Activated T-helper 2 cell treated with anti-CD3 and anti-CD28 coated beads, Interferon-gamma antibody, Interleukin-2, Interleukin-4, amounts not matched to agents 10 μg/mL and 5 μg/mL and 100 μg/mL, durations not matched to agents 14 hours and 24 hours and 36 hours (primary cell): ENCODE results near the gene SUPT20H. TPM values are rescaled to one million over a fixed set of nuclear protein-coding genes. Genes with fewer than 3 reads are reported as not detected.

ENCODE experiments used
- DNase-seq: peaks from one replicate; pipeline ENCODE4 v3.0.0; 2021; ENCODE audit warnings: low spot score
- H3K27ac Mint-ChIP-seq: one replicate; pipeline ENCODE4 v1.8.0; 2021; ENCODE audit warnings: mixed read lengths
- H3K27me3 Mint-ChIP-seq: one replicate; pipeline ENCODE4 v1.8.0; 2021; ENCODE audit warnings: low read depth, mixed read lengths
- H3K36me3 Mint-ChIP-seq: one replicate; pipeline ENCODE4 v1.8.0; 2021; ENCODE audit warnings: low read depth, mixed read lengths
- H3K4me1 Mint-ChIP-seq: one replicate; pipeline ENCODE4 v1.8.0; 2021; ENCODE audit warnings: low read depth, mixed read lengths
- H3K4me3 Mint-ChIP-seq: one replicate; pipeline ENCODE4 v1.8.0; 2021; ENCODE audit warnings: low read depth, mild to moderate bottlenecking, moderate library complexity, mixed read lengths
- H3K9me3 Mint-ChIP-seq: one replicate; pipeline ENCODE4 v1.8.0; 2021; ENCODE audit warnings: mixed read lengths
- intact Hi-C: fragments of 100-400 bp; cut with micrococcal nuclease; formaldehyde crosslinking; loops from one replicate; pipeline ENCODE4 v1.15.1; 2023
- total RNA-seq: library from RNA; stranded (reverse); gene quantifications from 2 replicates; pipeline ENCODE4 v1.2.3, GENCODE V29; 2022

The SUPT20H gene
- total RNA-seq, 1 donor from 2014 or later: 75.8 TPM

DNA sequence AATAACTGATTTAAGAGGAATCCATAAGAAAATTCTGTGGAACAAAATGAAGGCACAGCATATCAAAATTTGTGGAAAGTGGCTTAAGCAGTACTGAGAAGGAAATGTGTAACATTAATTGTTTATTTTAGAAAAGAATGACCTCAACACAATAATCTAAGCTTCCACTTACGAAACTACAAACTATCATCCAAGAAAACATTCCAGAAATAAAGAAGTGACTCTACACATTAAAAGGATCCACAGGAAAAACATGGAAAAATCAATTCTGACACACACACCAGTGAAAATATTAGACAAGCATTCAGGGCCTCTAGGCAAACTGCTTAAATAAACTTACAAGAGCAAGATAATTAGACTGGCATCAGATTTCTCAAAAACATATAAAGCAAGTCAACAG lies 44.9 kb downstream of the SUPT20H start:
- peaks cover 6% of the 10 kb centered on the region for H3K4me1 Mint-ChIP-seq
- H3K27me3 Mint-ChIP-seq: no peaks in the 10 kb centered on the region
- no peak for DNase-seq
- H3K27ac Mint-ChIP-seq: no peak overlapping the region
- intact Hi-C loops: no loop called here
- no peak overlapping the region for H3K4me3 Mint-ChIP-seq
- peaks cover 75% of the 10 kb centered on the region for H3K36me3 Mint-ChIP-seq
- H3K9me3 Mint-ChIP-seq: no peaks in the 10 kb centered on the region

DNA sequence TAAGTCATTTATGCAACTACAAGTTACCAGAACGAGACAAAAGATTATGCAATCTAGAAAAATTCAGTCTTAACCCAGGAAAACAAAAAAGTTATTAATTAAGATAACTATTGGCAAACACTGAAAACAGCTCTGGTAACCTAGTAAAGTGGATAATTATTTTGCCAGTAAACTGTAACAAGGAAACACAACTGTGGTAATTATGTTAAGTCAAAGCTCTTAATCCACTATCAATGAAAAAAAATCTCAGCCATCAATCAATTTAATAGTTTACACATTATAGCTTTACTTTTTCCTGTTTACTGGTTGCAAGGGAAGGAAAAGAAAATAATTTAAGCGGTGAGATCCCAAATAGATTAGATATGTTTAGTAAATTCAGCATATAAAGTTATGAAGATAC lies 47.7 kb downstream of the SUPT20H start:
- DNase-seq: no peak
- intact Hi-C loops: no loop called here
- H3K4me1 Mint-ChIP-seq: peaks cover 12% of the 10 kb centered on the region
- H3K27me3 Mint-ChIP-seq: no peaks in the 10 kb centered on the region
- no peak overlapping the region for H3K27ac Mint-ChIP-seq
- H3K36me3 Mint-ChIP-seq: peaks cover 83% of the 10 kb centered on the region
- no peak overlapping the region for H3K4me3 Mint-ChIP-seq
- H3K9me3 Mint-ChIP-seq: no peaks in the 10 kb centered on the region

DNA sequence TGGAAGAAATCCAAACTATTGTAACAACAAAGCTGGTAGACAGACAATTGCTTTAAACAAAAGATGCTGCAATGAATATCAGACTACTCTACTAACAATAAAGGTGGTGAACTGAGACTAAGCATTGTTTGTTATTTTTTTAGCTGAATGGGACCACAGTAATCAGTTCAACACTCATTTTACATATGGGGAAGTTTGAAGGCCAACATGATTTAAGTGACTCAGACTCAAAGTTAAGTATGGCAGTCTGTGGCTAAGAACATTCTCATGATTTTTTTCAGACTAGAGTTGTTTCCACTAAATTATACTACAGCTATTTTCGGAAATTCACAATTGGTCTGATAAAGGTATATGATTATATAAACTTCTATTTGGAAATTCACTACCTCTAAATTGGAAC lies 48.5 kb downstream of the SUPT20H start:
- Mint-ChIP-seq H3K4me1 (peaks cover 10% of the 10 kb centered on the region), H3K27ac (no peak overlapping the region), H3K36me3 (peaks cover 85% of the 10 kb centered on the region), H3K9me3 (no peaks in the 10 kb centered on the region), H3K4me3 (no peak overlapping the region), H3K27me3 (no peaks in the 10 kb centered on the region)
- no peak for DNase-seq
- intact Hi-C loops: no loop called here

DNA sequence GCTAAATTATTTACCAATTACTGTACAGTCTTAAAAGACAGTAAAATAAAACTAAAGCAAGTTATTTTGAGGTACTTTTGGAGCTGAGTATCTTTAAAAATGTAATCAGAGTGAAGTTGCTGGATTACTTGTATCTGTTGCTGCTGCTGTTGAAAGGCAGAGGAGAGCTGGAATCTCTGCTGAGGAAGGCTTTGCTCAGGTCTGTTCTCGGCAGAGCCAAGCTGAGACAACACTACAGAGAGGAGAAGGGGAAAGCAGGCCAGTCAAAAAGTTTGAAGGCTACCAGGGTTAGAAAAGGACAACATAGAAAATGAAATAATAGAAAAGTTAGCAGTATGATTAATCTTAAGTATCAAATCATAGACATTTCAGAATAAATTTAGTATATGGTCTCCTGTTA lies 49.1 kb downstream of the SUPT20H start:
- intact Hi-C loops: no loop called here
- H3K9me3 Mint-ChIP-seq: no peaks in the 10 kb centered on the region

DNA sequence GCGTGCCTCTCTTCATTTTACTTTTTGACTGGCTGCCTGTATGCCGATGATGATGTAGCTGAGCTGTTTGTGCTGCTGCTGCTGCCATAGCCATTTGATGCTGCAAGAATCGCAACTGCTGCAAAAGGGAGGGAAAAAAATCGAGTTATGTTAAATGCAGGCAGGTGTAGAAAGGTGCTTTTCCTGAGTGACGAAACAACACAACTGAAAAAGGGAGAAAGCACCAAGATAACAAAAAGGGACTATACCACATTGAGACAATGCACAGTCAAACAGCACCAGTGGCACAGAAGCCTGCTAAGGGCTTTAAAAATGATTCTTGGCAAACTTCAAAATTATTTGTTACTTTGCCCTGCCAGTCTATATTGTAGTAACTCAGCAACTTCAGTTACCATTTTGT lies 49.8 kb downstream of the SUPT20H start:
- peak overlapping the region; percentile 8 for H3K27ac Mint-ChIP-seq
- H3K4me3 Mint-ChIP-seq: no peak overlapping the region
- H3K4me1 Mint-ChIP-seq: peaks cover 9% of the 10 kb centered on the region
- no peak for DNase-seq
- H3K9me3 Mint-ChIP-seq: no peaks in the 10 kb centered on the region
- H3K36me3 Mint-ChIP-seq: peaks cover 85% of the 10 kb centered on the region
- intact Hi-C loops: no loop called here
- no peaks in the 10 kb centered on the region for H3K27me3 Mint-ChIP-seq

More for the DNA sequence above, 49.1 kb downstream of the SUPT20H start:
- peaks cover 85% of the 10 kb centered on the region for H3K36me3 Mint-ChIP-seq
- H3K27me3 Mint-ChIP-seq: no peaks in the 10 kb centered on the region
- H3K27ac Mint-ChIP-seq: no peak overlapping the region
- no peak overlapping the region for H3K4me3 Mint-ChIP-seq
- DNase-seq: no peak
- H3K4me1 Mint-ChIP-seq: peaks cover 9% of the 10 kb centered on the region

DNA sequence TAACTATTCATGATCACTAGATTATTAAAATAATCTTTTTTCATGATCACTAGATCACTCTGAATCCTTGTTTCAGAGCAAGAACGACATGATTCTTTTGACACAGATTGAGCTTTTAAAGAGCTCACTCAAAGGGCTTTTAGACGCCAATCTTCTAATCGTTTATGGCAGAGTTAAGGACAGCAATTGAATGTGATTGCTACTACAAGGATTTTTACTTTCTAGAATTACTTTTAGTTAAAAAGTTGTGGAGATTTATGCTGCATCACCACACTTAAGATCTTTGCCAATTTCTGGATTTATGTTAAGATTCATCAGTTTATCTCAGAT lies 57.6 kb downstream of the SUPT20H start:
- H3K4me3 Mint-ChIP-seq: peak overlapping the region; percentile 100
- no peaks in the 10 kb centered on the region for H3K27me3 Mint-ChIP-seq
- DNase-seq: no peak
- H3K9me3 Mint-ChIP-seq: no peaks in the 10 kb centered on the region
- intact Hi-C loops: no loop called here
- H3K36me3 Mint-ChIP-seq: peaks cover 63% of the 10 kb centered on the region
- H3K4me1 Mint-ChIP-seq: peaks cover 26% of the 10 kb centered on the region
- peak overlapping the region; percentile 100 for H3K27ac Mint-ChIP-seq

DNA sequence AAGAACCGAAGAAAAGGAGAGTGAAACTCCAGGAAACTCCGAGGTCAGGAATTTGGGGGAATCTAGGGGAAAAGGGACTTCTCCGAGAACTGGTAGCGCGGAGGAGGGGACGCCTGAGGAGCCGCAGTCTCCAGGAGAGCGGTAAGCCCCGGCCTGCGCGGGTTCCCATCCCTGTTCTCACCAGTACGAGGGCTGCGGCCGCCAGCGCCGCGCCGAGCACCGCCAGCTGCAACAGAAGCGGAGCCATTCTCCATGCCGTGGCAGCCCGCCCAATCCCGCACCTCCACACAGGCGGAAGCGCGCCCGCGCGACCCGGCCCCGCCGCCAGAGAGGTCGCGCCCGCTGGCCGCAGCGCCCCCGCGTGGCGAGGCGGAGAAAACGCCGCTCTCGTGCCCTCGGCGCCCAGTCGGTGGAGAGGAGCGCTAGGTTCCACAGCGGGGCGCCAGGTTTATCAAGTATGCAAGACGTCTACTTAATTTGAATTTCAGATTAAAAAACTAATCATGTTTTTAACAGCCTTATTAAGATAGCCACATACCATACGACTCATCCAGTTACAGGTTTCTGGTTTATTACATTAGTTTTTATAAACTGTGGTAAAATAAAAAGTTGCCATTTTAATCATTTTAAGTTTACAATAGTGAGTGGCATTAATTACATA lies 60.3 kb downstream of the SUPT20H start, which contains the start of gene ALG5:
Gene ALG5 (minus strand): TSS at position 287 of the 661 bp plus-strand sequence. CDS start 40 bp downstream, at position 247.
- Mint-ChIP-seq H3K27me3 (no peaks in the 10 kb centered on the region), H3K36me3 (peaks cover 59% of the 10 kb centered on the region), H3K4me1 (peaks cover 37% of the 10 kb centered on the region), H3K4me3 (peak within 1 kb of the TSS; percentile 100), H3K9me3 (no peaks in the 10 kb centered on the region), H3K27ac (peak within 1 kb of the TSS; percentile 100)
- intact Hi-C loops: loop anchor here (2.0 to 5.0 kb wide), 2 partner anchors 582 to 652 kb away; partner anchors contain the start of gene SPART
- peak; percentile 93 for DNase-seq

DNA sequence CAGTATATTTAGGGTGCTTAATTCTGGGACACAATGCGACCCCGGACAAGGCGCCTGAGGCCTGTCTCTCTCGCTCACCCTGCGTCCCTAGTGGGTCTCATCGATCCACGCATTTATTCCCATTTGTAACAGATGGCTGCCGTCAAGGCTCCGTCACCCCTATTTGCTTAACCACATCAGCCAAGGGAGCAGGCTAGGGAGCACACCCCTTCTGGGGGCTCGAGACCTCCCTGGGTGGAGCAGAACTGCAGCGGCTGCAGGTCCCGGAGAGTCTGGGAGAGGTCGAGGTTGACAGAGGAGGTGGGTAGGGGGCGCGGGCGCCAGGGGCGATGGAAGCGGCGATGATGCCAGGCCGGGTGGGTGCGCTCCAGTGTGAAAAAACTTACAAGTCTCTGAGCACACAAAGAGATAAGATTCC lies 60.9 kb downstream of the SUPT20H start:
- intact Hi-C loops: loop anchor here (2.0 to 5.0 kb wide), 2 partner anchors 581 to 652 kb away; partner anchors contain the start of gene SPART
- Mint-ChIP-seq H3K27ac (peak overlapping the region; percentile 100), H3K4me1 (peaks cover 37% of the 10 kb centered on the region), H3K4me3 (peak overlapping the region; percentile 100), H3K9me3 (no peaks in the 10 kb centered on the region), H3K36me3 (peaks cover 59% of the 10 kb centered on the region), H3K27me3 (no peaks in the 10 kb centered on the region)
- DNase-seq: peak; percentile 15

DNA sequence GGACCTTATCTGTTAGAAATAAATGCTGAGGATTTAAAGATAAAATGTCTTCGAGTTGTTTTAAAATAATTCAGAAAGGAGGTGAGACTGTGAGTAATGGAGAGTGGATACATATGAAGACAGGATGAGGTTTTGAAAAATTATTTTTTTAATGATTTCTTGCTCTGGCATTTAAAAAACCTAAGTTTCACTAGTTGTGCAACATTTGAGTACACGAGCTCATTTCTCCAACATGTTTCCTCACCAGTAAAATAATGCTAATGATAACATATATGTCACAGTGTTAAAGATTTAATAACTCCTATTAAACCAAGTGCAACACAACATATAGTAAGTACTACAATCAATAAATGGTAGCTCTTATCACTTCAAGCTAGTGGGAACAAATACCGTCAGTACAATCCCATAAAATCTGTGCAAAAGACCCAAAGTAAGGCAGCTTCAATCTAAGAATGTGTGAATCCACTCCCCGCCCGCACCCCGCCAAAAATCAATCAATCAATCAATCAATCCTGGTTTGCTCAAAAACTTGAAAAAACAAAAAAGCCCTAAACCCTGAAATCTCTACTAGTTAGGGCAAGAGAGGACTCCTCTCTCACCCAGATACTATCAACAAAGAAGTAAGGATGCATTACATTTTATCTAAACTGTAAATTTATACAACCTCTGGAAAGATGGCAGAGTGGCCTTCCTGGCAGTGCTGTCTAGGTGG lies 61.6 kb downstream of the SUPT20H start:
- H3K9me3 Mint-ChIP-seq: no peaks in the 10 kb centered on the region
- intact Hi-C loops: loop anchor here (2.0 to 5.0 kb wide), 3 partner anchors 565 to 651 kb away; partner anchors contain the start of genes CCNA1 and SPART
- DNase-seq: no peak
- H3K27ac Mint-ChIP-seq: peak overlapping the region; percentile 100
- peaks cover 57% of the 10 kb centered on the region for H3K36me3 Mint-ChIP-seq
- no peaks in the 10 kb centered on the region for H3K27me3 Mint-ChIP-seq
- peak overlapping the region; percentile 100 for H3K4me3 Mint-ChIP-seq
- H3K4me1 Mint-ChIP-seq: peaks cover 34% of the 10 kb centered on the region

DNA sequence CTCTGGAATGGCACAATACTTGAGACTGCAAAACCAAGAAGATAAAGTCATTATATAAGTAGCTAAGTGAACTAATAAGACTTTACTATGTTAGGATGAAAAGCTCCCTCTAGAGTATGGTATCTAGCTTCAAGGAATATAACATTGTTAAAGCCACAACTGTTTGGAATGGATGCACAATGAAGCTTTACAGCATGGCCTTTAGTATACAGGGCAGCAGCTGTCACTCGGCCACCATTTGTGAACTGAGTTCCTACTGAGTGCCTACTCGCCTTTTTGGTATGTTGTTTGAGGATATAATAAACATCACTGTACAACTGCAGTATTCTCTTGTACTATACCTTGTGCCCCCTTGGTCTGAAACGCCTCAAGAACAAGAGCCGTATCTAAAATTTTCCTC lies 67.1 kb downstream of the SUPT20H start:
- H3K9me3 Mint-ChIP-seq: no peaks in the 10 kb centered on the region
- intact Hi-C loops: no loop called here
- H3K4me3 Mint-ChIP-seq: no peak overlapping the region
- peaks cover 16% of the 10 kb centered on the region for H3K4me1 Mint-ChIP-seq
- DNase-seq: no peak
- H3K36me3 Mint-ChIP-seq: peaks cover 85% of the 10 kb centered on the region
- no peak overlapping the region for H3K27ac Mint-ChIP-seq
- H3K27me3 Mint-ChIP-seq: no peaks in the 10 kb centered on the region

DNA sequence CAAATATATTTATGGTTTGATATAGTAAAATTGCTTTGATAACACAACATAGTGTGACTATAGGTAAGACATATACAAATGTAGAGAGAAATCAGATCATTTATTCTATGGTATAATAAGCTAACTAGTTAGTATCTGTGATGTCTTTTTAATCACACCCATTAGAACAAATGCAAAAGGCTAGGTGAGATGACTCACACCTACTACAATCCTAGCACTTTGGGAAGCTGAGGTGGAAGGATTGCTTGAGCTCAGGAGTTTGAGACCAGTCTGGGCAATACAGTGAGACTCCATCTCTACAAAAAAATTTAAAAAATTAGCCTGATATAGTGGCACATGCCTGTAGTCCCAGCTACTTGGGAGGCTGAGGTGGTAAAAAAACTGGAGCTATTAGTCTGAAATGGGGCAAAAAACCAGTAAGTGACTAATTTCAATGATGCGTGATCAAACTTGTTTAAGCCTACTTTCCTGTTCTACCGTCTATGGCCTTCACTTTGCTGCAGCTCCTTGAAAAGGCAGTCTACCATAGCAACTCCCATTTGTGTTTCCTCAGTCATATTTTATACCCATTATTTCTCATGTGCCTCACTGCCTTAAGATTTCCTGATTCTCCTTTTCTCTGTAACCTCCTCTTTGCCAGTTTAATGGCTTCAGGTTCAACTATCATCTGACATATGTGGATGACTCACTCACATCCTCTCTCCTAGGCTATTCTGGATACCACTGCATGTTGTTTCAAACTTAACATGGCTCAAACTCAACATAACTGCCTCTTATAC lies 72.8 kb downstream of the SUPT20H start:
- H3K27ac Mint-ChIP-seq: no peak overlapping the region
- no peaks in the 10 kb centered on the region for H3K4me1 Mint-ChIP-seq
- no peak for DNase-seq
- H3K4me3 Mint-ChIP-seq: no peak overlapping the region
- no peaks in the 10 kb centered on the region for H3K9me3 Mint-ChIP-seq
- intact Hi-C loops: no loop called here
- peaks cover 74% of the 10 kb centered on the region for H3K36me3 Mint-ChIP-seq
- no peaks in the 10 kb centered on the region for H3K27me3 Mint-ChIP-seq

DNA sequence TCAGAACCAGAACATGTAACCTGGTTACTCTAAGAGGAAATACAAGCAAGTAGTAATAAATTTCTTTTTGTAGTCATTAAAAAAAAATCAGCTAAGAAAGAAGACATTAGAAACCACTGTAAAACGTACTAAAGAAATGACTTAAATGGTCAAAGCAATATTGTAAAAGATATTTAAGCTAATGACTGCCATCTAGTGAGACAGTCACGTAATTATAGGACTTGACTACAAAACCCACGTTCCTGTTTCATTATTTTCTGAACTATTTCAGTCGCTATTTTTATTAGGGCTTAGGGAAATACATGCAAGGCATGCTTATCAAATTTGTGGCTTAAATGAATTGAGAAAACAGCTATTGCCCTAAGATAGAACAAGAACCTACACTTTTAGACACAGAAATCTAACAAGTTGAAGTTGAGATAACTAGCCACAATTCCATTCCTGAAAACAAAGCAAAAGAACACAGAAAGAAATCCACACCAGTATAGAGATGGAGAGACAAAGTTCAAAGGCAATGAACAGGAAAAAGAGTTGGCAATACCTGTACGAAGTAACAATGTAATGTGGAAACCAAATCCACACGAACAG lies 78.2 kb downstream of the SUPT20H start:
- Mint-ChIP-seq H3K27me3 (no peaks in the 10 kb centered on the region), H3K4me3 (no peak overlapping the region), H3K9me3 (no peaks in the 10 kb centered on the region), H3K36me3 (peaks cover 51% of the 10 kb centered on the region), H3K27ac (peak overlapping the region; percentile 15), H3K4me1 (peaks cover 3% of the 10 kb centered on the region)
- intact Hi-C loops: loop anchor here (2.0 to 5.0 kb wide), 2 partner anchors 122 to 564 kb away; no protein-coding TSS in a partner anchor
- no peak for DNase-seq
